GM19023 (cell line): ENCODE measurements around the gene OR4D10.

Experiments
- ATAC-seq: cut with Tn5 transposase; IDR thresholded peaks from one replicate; pipeline ENCODE4 v1.9.1; 2021; ENCODE audit warnings: mild to moderate bottlenecking, moderate library complexity; ENCODE audit not compliant: unreplicated experiment

OR4D10 gene

DNA sequence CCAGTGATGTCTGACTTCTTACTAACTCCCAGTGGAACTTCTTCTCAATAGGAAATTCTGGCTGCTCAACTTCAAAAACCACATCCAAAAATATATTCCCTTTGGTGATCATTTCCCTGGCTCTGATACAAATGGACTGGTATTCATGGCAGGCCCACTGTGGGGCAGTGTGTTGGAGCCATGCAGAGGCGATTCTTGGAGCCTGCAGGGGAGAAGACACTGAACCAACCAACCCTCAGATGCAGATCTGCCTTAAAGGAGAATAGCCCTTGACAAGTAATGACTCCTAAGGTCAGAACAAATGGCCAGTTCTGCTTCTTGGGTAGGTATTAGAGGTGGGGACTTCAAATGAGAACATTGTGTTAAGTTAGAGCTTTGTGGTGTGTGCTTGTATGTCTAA, 50.4 kb downstream of the OR4D10 start:
- no peak for ATAC-seq

DNA sequence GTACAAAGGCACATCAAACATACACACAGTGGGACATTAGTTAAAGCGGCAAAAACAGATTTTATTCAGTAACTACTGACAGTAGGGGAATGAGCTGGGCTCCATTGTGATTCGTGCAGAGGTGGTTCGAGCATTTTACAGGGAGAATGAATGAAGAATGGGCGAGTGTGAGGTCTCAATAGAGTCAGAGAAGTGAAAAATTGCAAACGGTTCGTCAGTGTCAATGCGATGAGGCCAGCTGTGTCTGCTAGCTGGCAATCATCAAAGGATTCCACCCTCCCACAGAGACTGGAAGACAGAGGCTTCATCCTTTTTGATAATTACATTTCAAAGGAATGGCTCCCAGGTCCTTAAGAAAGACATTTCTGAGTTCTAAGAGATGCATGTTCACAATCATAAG, 55.6 kb downstream of the OR4D10 start:
- ATAC-seq, result no peak
